ENCODE measurements around the gene CDH6.
A peak's percentile ranks its signal among the peaks of the same experiment; 100 is the strongest.

CDH6 gene

GRCh38 chr5:31193591-31194467 is at the start of gene CDH6:
Gene CDH6 (plus strand): TSS chr5:31193686. CDS start chr5:31267474, 73,788 bp downstream.
- no peak for DNase-seq (ENCODE audit: low read depth)
- TF ChIP-seq CTCF (IDR thresholded peaks at IDR 0.05; ENCODE audit: control insufficient read depth, insufficient read depth, low read depth, low read length, missing control alignments) = no peak
- H3K4me3 ChIP-seq (ENCODE audit: control insufficient read depth, low read depth, low read length) = peak within 1 kb of the TSS; percentile 47

- no peak for TF ChIP-seq CTCF (IDR thresholded peaks at IDR 0.05; ENCODE audit: control insufficient read depth, insufficient read depth, low read depth, low read length, missing control alignments)
- no peak for DNase-seq (ENCODE audit: low read depth)
- no peak overlapping the region for H3K4me3 ChIP-seq (ENCODE audit: control insufficient read depth, low read depth, low read length)
These were observed 49.1 kb upstream of the CDH6 start for GRCh38 chr5:31144364-31144763.

GRCh38 chr5:31148959-31149475 is 44.5 kb upstream of the CDH6 start:
- H3K4me3 ChIP-seq (ENCODE audit: control insufficient read depth, low read depth, low read length) = no peak overlapping the region
- TF ChIP-seq CTCF (IDR thresholded peaks at IDR 0.05; ENCODE audit: control insufficient read depth, insufficient read depth, low read depth, low read length, missing control alignments) = no peak
- DNase-seq (ENCODE audit: low read depth) = no peak

- DNase-seq (ENCODE audit: low read depth) = peak; percentile 25
- no peak for TF ChIP-seq CTCF (IDR thresholded peaks at IDR 0.05; ENCODE audit: control insufficient read depth, insufficient read depth, low read depth, low read length, missing control alignments)
- no peak overlapping the region for H3K4me3 ChIP-seq (ENCODE audit: control insufficient read depth, low read depth, low read length)
These were observed 40.0 kb upstream of the CDH6 start for GRCh38 chr5:31153521-31153920.

- no peak for TF ChIP-seq CTCF (IDR thresholded peaks at IDR 0.05; ENCODE audit: control insufficient read depth, insufficient read depth, low read depth, low read length, missing control alignments)
- no peak for DNase-seq (ENCODE audit: low read depth)
- no peak overlapping the region for H3K4me3 ChIP-seq (ENCODE audit: control insufficient read depth, low read depth, low read length)
These were observed 36.8 kb upstream of the CDH6 start for GRCh38 chr5:31156631-31157160.

GRCh38 chr5:31157720-31158119 is 35.8 kb upstream of the CDH6 start:
- DNase-seq (ENCODE audit: low read depth) = no peak
- H3K4me3 ChIP-seq (ENCODE audit: control insufficient read depth, low read depth, low read length) = no peak overlapping the region
- no peak for TF ChIP-seq CTCF (IDR thresholded peaks at IDR 0.05; ENCODE audit: control insufficient read depth, insufficient read depth, low read depth, low read length, missing control alignments)

Data from AG09309 (cell line).